Vagina (tissue), 2 donors: ENCODE data around the gene SLC2A6.

Experiments used
- POLR2AphosphoS5 ChIP-seq, 2 donors: sonication (generic); formaldehyde crosslinking; IDR thresholded peaks; one replicate each; pipeline ENCODE4 v1.9.0; 2017; ENCODE audit warnings: antibody characterized with exemption in 2 of 2, mild to moderate bottlenecking in 2 of 2, low read depth in 1 of 2; ENCODE audit not compliant: insufficient read depth in 1 of 2
- TF ChIP-seq, protein P1 (sequence below), 3 experiments: fragments of 450-650 bp in 2 of 3; fragments of 200-600 bp in 1 of 3; sonication (generic) in 1 of 3; IDR thresholded peaks; one replicate each; pipeline ENCODE4 v1.5.1; 2017 to 2019; ENCODE audit warnings: antibody characterized with exemption in 3 of 3, mild to moderate bottlenecking in 2 of 3, moderate library complexity in 2 of 3

DNA sequence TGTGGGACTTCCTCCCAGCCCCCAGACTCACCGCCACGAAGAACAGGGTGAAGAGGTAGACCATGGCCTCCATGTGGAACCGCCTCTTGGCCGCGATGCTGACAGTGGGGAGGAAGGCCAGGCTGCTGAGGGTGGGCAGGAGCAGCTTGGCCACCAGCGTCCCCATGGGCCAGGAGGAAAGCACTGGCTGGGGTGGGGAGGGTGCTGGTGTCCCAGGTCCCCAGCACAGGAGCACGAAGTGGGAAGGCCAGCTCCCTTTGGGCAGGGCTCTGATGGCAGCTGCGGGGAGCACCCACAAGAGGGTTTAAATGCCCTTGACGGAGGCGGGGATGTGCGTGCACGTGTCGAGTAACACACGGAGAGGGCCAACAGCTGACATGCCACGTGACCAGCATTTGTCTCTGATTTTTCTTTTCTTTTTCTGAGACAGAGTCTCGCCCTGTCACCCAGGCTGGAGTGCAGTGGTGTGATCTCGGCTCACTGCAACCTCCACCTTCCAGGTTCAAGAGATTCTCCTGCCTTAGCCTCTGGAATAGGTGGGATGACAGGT, 45.9 kb upstream of the SLC2A6 start, which contains the start of gene MYMK:
- TF ChIP-seq, protein P1, sequence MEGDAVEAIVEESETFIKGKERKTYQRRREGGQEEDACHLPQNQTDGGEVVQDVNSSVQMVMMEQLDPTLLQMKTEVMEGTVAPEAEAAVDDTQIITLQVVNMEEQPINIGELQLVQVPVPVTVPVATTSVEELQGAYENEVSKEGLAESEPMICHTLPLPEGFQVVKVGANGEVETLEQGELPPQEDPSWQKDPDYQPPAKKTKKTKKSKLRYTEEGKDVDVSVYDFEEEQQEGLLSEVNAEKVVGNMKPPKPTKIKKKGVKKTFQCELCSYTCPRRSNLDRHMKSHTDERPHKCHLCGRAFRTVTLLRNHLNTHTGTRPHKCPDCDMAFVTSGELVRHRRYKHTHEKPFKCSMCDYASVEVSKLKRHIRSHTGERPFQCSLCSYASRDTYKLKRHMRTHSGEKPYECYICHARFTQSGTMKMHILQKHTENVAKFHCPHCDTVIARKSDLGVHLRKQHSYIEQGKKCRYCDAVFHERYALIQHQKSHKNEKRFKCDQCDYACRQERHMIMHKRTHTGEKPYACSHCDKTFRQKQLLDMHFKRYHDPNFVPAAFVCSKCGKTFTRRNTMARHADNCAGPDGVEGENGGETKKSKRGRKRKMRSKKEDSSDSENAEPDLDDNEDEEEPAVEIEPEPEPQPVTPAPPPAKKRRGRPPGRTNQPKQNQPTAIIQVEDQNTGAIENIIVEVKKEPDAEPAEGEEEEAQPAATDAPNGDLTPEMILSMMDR (IDR thresholded peaks at IDR 0.05), result no peak
- no peak for TF ChIP-seq POLR2AphosphoS5 (IDR thresholded peaks at IDR 0.05; ENCODE audit: insufficient read depth in 1 of 2, low read depth in 1 of 2)
